ENCODE measurements around the gene PEAK3.
A peak's percentile ranks its signal among the peaks of the same experiment; 100 is the strongest.

The PEAK3 gene

DNA sequence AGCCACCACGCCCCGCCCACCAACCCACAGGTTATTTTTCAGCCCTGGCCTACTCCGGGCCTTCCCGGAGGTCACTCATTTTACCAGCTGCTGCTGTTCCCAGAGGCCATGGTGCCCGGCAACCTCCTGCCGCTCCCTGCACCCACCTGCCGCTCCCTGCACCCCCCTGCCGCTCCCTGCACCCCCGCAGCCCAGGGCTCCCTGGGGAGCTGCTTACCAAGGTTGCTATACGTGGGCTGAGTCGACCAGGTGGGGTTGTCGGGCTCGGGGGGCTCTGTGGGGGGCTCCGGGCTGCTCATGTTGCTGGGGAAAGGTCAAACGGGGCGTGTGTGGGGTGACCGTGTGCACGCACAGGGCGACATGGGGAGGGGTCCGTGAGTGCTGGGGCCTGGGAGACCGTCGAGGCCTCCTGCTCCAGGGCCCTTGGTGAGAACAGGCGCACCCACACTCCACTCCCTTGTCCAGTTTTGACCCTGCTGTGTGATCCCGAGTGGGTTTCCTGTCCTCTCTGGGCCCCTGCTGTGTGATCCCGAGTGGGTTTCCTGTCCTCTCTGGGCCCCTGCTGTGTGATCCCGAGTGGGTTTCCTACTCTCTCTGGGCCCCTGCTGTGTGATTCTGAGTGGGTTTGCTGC, 1.2 kb downstream of the PEAK3 start:
- TF ChIP-seq, protein P1, sequence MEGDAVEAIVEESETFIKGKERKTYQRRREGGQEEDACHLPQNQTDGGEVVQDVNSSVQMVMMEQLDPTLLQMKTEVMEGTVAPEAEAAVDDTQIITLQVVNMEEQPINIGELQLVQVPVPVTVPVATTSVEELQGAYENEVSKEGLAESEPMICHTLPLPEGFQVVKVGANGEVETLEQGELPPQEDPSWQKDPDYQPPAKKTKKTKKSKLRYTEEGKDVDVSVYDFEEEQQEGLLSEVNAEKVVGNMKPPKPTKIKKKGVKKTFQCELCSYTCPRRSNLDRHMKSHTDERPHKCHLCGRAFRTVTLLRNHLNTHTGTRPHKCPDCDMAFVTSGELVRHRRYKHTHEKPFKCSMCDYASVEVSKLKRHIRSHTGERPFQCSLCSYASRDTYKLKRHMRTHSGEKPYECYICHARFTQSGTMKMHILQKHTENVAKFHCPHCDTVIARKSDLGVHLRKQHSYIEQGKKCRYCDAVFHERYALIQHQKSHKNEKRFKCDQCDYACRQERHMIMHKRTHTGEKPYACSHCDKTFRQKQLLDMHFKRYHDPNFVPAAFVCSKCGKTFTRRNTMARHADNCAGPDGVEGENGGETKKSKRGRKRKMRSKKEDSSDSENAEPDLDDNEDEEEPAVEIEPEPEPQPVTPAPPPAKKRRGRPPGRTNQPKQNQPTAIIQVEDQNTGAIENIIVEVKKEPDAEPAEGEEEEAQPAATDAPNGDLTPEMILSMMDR (IDR thresholded peaks at IDR 0.05; ENCODE audit: insufficient read depth, missing control alignments) = no peak
- DNase-seq (ENCODE audit: insufficient read length, low spot score) (no peak), FAIRE-seq (no peak)

DNA sequence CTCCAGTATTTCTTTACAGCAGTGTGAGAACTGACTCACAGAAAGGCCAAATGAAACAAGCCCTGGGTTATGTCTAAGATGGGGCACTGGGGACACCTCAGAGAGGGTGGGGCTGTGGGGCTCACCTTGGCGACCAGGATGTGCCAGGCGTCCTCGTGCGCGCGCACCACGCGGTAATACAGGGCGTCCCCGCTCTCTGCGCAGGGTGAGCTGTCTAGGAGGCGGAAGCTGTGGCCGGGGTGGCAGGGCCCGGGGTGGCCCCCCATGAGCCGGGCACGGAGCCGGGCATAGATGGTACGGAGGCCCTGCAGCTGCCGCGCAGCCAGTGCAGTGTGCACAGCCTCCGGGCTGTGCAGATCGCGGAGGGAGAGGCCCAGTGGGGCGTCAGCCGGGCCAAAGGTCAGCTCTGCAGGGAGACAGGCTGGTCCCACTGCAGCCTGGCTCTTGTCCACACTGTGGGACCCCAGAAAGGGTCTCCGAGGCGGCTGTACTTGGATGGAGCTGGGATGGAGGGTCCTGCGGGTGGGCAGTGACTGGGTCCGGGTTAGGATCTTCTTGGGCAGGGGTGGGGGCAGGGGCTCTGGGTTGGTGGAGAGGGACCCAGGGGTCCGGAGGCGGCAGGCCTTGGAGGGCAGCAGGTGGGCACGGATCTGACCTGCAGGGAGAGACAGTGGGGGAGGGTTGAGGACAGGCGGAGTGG, 3.4 kb downstream of the PEAK3 start:
- TF ChIP-seq, protein P1 (IDR thresholded peaks at IDR 0.05; ENCODE audit: insufficient read depth, missing control alignments) = no peak
- DNase-seq (ENCODE audit: insufficient read length, low spot score) (no peak), FAIRE-seq (no peak)

DNA sequence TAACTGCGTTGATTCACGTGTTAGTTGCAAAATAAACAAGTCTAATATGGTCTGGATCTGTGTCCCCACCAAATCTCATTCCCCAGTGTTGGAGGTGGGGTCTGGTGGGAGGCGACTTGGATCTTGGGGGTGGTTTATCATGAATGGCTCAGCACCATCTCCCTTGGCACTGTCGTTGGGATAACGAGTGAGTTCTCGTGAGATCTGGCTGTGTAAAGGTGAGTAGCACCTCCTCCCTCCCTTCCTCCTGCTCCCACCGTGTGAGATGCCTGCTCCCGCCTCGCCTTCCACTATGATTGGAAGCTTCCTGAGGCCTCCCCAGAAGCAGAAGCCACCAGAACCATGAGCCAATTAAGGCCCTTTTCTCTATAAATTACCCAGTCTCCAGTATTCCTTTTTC, 4.8 kb downstream of the PEAK3 start:
- TF ChIP-seq, protein P1 (IDR thresholded peaks at IDR 0.05; ENCODE audit: insufficient read depth, missing control alignments) = no peak
- no peak for FAIRE-seq
- DNase-seq (ENCODE audit: insufficient read length, low spot score) = no peak

DNA sequence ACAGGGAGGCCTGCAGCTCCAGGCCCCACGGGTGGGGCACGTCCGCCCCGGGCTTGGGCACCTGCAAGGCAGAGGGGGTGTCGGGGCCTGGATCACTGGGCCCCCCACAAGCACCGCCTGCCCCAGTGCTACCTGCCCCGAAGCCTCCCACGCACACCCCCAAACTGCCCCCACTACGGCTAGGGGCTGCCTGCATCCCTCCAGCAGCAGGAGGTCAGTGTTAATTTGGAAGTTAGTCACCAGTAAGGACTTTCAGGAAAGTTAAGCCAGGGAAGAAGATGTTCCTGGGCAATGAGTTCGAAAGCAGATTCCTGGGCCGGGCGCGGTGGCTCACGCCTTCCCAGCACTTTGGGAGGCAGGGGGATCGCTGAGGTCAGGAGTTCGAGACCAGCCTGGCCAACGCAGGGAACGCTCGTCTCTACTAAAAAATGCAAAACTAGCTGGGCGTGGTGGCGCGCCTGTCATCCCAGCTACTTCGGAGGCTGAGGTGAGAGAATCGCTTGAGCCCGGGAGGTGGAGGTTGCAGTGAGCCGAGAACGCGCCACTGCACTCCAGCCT, 5.5 kb downstream of the PEAK3 start:
- DNase-seq (ENCODE audit: insufficient read length, low spot score) = no peak
- TF ChIP-seq, protein P1 (IDR thresholded peaks at IDR 0.05; ENCODE audit: insufficient read depth, missing control alignments) = no peak
- no peak for FAIRE-seq

DNA sequence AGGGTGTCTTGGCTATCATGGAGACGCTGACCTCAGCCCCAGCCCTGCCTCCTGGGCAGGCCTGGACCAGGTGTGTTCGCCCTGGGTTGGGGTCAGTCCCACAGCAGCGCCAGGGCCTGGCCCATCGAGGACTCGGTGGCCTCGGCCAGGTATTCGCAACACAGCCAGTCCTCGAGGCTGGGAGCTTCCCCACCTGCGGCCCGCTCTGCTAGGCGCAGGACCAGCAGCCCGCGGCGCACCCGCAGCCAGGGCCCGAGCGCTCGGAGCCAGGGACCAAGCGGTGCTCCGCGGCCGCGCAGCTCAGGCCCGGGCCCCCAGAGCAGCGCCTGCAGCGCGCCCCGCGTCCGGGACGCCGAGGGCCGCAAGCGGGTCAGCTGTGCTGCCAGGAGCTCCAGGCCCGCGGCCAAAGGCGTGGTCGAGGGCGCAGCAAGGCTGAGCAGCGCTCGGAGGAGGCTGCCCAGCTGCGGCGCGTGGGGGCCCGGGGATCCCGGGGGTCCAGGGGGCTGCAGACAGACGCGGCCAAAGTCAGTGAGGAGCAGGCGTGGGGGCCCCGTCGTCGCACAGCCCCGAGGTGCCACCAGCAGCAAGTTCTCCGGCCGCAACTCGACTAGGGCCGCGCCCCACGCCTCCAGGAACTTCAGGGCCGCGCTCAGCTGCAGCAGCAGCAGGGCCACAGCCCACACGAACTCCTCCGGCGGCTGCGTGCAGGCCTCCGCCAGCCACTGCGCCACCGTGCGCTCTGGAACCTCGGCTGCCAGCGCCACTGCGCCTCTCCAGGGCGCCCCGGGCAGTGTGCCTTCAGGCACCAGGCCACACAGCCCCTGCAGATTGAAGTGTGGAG, 6.2 kb downstream of the PEAK3 start:
- DNase-seq (ENCODE audit: insufficient read length, low spot score) (no peak), FAIRE-seq (no peak)
- TF ChIP-seq, protein P1 (IDR thresholded peaks at IDR 0.05; ENCODE audit: insufficient read depth, missing control alignments) = no peak

DNA sequence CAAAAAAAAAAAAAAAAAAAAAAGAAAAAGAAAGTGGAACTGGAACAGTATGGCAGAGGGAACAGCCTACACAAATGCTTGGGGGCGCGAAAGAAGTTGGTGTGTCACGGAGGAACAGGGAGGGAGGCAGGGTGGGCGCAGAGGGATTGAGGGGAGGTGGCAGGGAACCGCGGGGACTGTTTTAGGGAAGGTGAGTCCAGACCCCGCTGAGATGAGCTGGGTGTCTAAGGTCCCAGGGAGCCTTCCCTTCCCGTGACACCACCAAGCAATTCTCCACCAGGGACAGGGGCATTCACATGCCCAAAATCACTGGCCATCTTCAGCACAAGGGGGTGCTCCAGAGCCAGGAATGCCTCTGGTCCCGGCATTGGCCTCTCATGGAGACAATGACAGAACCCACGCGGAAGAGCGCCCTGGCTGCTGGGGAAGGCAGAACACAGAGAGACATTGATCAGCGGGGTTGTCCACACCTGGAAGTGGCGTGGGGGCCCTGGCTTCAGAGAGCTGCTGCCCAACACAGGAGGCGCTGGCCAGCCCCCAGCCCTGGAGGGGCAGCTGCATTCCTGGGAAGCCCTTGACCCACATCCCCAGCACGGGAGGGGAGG, 6.9 kb downstream of the PEAK3 start:
- no peak for FAIRE-seq
- TF ChIP-seq, protein P1 (IDR thresholded peaks at IDR 0.05; ENCODE audit: insufficient read depth, missing control alignments) = peak; percentile 69
- DNase-seq (ENCODE audit: insufficient read length, low spot score) = no peak

Measured in D721Med (cell line).